Activated CD4-positive, alpha-beta memory T cell treated with anti-CD3 and anti-CD28 coated beads for 36 hours (primary cell): ENCODE data around the gene SERPINE2. TPM values are rescaled to one million over a fixed set of nuclear protein-coding genes. Genes with fewer than 3 reads are reported as not detected.

Source experiments
- CTCF ChIA-PET: fragments of 350-600 bp; sonication (Branson Sonifier 250); formaldehyde crosslinking; loops from one replicate; lab custom pipeline; 2021; ENCODE audit warnings: antibody characterized with exemption, inconsistent platforms; lab: Charles Lee
- POLR2A ChIA-PET: fragments of 350-600 bp; sonication (Branson Sonifier 250); formaldehyde crosslinking; loops from one replicate; lab custom pipeline; 2021; ENCODE audit warnings: antibody characterized with exemption; lab: Charles Lee
- DNase-seq: peaks from one replicate; pipeline ENCODE4 v3.0.0-alpha.2; 2020
- H3K27ac Mint-ChIP-seq: one replicate; pipeline ENCODE4 v1.8.0; 2021; ENCODE audit warnings: mixed read lengths
- H3K27me3 Mint-ChIP-seq: one replicate; pipeline ENCODE4 v1.8.0; 2021; ENCODE audit warnings: mixed read lengths
- H3K36me3 Mint-ChIP-seq: one replicate; pipeline ENCODE4 v1.8.0; 2021; ENCODE audit warnings: mixed read lengths
- H3K4me1 Mint-ChIP-seq: one replicate; pipeline ENCODE4 v1.8.0; 2021; ENCODE audit warnings: low read depth, mixed read lengths
- H3K4me3 Mint-ChIP-seq: one replicate; pipeline ENCODE4 v1.8.0; 2021; ENCODE audit warnings: mild to moderate bottlenecking, mixed read lengths
- H3K9me3 Mint-ChIP-seq: one replicate; pipeline ENCODE4 v1.8.0; 2021; ENCODE audit warnings: mixed read lengths
- intact Hi-C: fragments of 100-400 bp; cut with micrococcal nuclease; formaldehyde crosslinking; loops from one replicate; pipeline ENCODE4 v1.15.1; 2023
- total RNA-seq, 2 experiments: library from RNA; stranded (reverse); gene quantifications; one replicate each; pipeline ENCODE4 v1.2.3, GENCODE V29; 2021

SERPINE2 gene
- total RNA-seq, 2 experiments from 2014 or later, result 16.4 to 16.5 TPM

DNA sequence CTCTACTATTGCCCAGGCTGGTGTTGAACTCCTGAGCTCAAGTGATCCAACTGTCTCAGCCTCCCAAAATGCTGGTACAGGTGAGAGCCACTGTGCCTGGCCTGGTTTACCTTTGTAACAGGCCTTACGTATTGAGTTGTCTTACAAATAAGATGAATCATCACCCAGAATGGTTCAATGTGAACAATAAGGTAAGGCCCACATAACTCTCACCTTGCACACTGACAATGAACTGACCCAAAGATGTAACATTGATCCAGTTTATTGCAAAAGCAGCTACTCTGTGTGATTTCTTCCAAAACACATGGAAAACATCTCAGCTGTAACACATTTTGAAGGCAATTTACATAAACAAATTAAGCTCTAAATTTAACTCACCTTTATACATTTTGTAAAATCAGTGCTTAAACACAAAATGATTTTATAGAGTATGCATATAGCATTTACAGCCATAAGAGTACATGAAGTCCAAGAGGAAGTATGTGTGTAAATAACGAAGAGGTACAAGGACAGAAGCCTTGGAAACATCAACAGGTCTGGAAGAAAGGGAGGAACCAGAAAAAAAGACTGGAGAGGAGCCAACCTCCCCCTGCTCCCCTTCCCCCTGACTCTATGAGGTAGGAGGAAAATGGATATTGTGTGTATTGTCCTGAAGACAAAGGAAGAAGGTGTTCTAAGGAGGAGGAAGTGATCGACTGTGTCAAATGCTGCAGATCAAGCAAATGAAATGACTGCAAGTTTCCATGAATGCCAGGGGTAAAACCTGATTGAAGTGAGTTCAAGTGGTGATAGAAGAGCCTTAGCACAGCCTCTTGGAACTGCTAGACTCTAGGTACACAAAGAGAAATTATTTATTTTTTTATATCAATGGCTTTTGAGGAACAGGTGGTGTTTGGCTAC, 88.4 kb downstream of the SERPINE2 start:
- peak overlapping the region; percentile 63 for H3K27ac Mint-ChIP-seq
- ChIA-PET CTCF (interaction anchor here (1.0 kb wide), 1 partner anchor 19 kb away, joined by 3 read pairs; no protein-coding TSS in a partner anchor), POLR2A (no interaction called here)
- no peak overlapping the region for H3K4me3 Mint-ChIP-seq
- intact Hi-C loops, result loop anchor here (1.0 kb wide), 1 partner anchor 9 kb away; no protein-coding TSS in a partner anchor
- peaks cover 58% of the 10 kb centered on the region for H3K4me1 Mint-ChIP-seq
- H3K27me3 Mint-ChIP-seq, result no peaks in the 10 kb centered on the region
- no peaks in the 10 kb centered on the region for H3K9me3 Mint-ChIP-seq
- H3K36me3 Mint-ChIP-seq, result peaks cover 2% of the 10 kb centered on the region
- no peak for DNase-seq

DNA sequence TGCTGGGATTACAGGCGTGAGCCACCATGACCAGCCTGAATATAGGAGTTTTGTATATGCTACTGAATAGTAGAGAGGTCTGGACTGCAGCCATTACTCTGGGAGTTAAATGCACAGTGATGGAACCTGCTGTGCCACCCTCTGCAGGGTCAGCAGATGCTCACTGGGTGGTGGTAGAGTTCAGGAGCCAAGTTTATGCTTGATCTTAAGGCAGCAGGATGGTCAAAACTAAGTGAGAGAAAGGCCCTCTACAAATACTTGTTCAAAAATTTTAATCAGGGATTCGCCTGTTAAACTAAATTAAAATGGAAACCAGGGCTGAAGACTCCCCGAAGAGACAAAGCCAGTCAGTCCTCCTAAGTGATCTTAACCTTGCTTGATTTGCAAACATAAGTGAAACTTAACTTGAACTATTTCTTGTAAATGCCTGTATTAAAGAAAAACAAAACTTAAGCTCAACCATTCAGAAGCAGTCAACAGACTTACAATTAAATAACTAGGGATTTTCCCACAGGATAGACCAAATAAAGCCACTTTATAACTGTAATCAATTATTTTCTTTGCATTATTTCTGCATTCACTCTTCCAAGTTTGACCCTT, 89.7 kb downstream of the SERPINE2 start:
- no peaks in the 10 kb centered on the region for H3K27me3 Mint-ChIP-seq
- H3K9me3 Mint-ChIP-seq, result no peaks in the 10 kb centered on the region
- ChIA-PET CTCF (interaction anchor here (1.0 kb wide), 2 partner anchors 12 to 20 kb away, joined by 3 read pairs; no protein-coding TSS in a partner anchor), POLR2A (interaction anchor here (0.6 kb wide), 1 partner anchor 974 kb away, joined by 4 read pairs; no protein-coding TSS in a partner anchor)
- intact Hi-C loops, result loop anchor here (5.0 kb wide), 1 partner anchor 1087 kb away; the partner anchor contains the start of gene ACSL3
- no peak overlapping the region for H3K4me3 Mint-ChIP-seq
- H3K36me3 Mint-ChIP-seq, result peaks cover 6% of the 10 kb centered on the region
- peaks cover 49% of the 10 kb centered on the region for H3K4me1 Mint-ChIP-seq
- DNase-seq, result no peak
- peak overlapping the region; percentile 63 for H3K27ac Mint-ChIP-seq

DNA sequence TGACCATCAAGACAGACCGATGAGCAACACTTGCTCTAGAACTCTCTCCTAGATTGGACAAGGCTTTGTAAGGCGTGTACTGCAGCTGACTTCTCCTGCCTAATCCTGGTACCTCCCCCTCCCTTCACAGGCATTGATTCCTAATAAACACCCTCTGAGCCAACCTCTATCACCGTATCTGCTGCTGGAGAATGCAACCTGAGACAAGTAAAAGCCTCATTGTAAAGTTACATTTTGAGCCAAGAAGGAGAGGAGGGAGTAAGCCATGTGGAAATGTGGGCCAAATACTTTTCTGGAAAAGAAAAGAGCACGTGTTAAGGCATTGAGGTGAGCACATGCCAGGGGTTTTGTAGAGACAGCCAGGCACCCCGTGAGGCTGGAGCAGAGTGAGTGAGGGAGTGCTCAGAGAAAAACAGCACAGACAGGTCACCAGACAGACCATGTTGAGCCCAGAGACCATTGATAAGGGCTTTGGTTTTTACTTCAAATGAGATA, 91.3 kb downstream of the SERPINE2 start:
- Mint-ChIP-seq H3K4me3 (no peak overlapping the region), H3K27ac (peak overlapping the region; percentile 61), H3K4me1 (peaks cover 54% of the 10 kb centered on the region), H3K9me3 (no peaks in the 10 kb centered on the region), H3K27me3 (no peaks in the 10 kb centered on the region), H3K36me3 (peaks cover 15% of the 10 kb centered on the region)
- CTCF ChIA-PET, result interaction anchor here (2.0 kb wide), 1 partner anchor 22 kb away, joined by 7 read pairs; no protein-coding TSS in a partner anchor
- DNase-seq, result no peak
- intact Hi-C loops, result loop anchor here (5.0 kb wide), 1 partner anchor 1085 kb away; the partner anchor contains the start of gene ACSL3
- POLR2A ChIA-PET, result no interaction called here

DNA sequence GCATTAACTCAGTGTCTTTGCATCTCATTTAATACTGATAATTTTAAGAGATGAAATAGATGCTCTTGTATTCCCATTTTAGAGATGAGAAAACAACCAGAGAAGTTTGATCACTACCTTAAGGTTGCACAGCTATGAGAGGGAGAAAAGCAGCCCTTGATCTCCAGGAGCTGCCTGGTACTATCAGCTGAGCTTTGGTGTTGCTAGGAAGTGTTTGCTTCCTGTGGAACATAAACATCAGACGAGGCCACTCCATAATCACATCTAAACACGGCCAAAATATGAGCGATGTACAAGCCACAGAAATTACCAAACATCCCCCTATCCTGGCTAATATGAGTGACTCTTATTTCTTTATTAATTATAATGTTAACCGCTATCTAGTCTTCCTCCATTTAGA, 93.3 kb downstream of the SERPINE2 start:
- POLR2A ChIA-PET, result interaction anchor here (1.0 to 2.3 kb wide), 3 partner anchors 10 to 1012 kb away, joined by 3 to 17 read pairs (median 6); partner anchors contain the start of gene MRPL44
- Mint-ChIP-seq H3K27ac (peak overlapping the region; percentile 91), H3K9me3 (peaks cover 4% of the 10 kb centered on the region), H3K4me1 (peaks cover 62% of the 10 kb centered on the region), H3K27me3 (no peaks in the 10 kb centered on the region), H3K36me3 (peaks cover 24% of the 10 kb centered on the region), H3K4me3 (peak overlapping the region; percentile 91)
- no peak for DNase-seq
- CTCF ChIA-PET, result interaction anchor here (1.6 to 2.0 kb wide), 2 partner anchors 9 to 24 kb away, joined by 6 to 7 read pairs; no protein-coding TSS in a partner anchor
- intact Hi-C loops, result loop anchor here (1.0 to 5.0 kb wide), 2 partner anchors 12 to 1083 kb away; partner anchors contain the start of genes ACSL3 and MRPL44

DNA sequence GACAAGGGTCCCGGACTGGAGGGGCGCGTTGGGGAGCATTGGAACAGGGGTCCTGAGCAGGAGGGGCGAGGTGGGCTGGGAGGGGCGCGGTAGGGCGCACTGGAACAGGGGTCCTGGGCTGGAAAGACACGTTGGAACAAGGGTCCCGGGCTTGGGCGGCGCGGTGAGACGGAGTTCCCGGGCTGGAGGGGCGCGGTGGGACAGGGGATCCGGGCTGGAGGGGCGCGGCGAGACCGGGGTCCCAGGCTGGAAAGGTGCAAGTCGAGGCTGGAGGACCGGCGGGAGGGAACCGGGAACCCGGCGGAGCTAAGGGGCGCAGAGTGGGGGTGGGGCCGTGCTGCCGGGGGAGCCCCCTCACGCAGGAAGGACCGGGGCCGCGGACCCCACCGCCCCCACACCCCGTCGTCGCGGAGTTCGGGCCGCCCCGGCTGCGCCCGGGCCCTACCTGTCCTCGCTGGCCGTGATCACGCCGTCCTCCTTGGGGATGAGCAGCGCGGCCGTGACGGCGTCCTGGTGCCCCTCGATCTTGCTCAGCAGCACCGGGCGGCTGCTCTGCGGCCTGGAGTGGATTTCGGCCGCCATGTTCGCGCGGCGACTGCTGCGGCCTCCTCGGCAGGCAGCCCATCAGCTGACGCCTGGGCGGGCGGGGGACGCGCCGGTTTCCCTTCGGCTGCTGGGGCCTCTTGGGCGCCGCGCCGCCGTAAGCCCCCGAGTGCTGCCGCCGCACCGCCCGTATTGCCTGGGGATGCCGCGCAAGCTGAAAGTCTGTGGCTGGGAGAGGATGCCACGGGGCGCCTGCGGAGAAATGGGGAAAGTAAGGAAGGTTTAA, 94.2 kb downstream of the SERPINE2 start, which contains the start of gene WDFY1:
Gene WDFY1 (minus strand): TSS at position 633 of the 829 bp plus-strand sequence. CDS start 51 bp downstream, at position 582.
- ChIA-PET POLR2A (interaction anchor here (0.9 to 2.3 kb wide), 4 partner anchors 9 to 1012 kb away, joined by 3 to 17 read pairs (median 4); partner anchors contain the start of gene MRPL44), CTCF (interaction anchor here (1.6 kb wide), 1 partner anchor 10 kb away, joined by 6 read pairs; no protein-coding TSS in a partner anchor)
- H3K27me3 Mint-ChIP-seq, result no peaks in the 10 kb centered on the region
- H3K4me3 Mint-ChIP-seq, result peak within 1 kb of the TSS; percentile 91
- intact Hi-C loops, result loop anchor here (1.0 to 5.0 kb wide), 4 partner anchors 12 to 1133 kb away; partner anchors contain the start of genes ACSL3 and MRPL44
- peaks cover 54% of the 10 kb centered on the region for H3K4me1 Mint-ChIP-seq
- DNase-seq, result peak; percentile 88
- H3K36me3 Mint-ChIP-seq, result peaks cover 27% of the 10 kb centered on the region
- H3K27ac Mint-ChIP-seq, result peak within 1 kb of the TSS; percentile 91
- H3K9me3 Mint-ChIP-seq, result peaks cover 4% of the 10 kb centered on the region

DNA sequence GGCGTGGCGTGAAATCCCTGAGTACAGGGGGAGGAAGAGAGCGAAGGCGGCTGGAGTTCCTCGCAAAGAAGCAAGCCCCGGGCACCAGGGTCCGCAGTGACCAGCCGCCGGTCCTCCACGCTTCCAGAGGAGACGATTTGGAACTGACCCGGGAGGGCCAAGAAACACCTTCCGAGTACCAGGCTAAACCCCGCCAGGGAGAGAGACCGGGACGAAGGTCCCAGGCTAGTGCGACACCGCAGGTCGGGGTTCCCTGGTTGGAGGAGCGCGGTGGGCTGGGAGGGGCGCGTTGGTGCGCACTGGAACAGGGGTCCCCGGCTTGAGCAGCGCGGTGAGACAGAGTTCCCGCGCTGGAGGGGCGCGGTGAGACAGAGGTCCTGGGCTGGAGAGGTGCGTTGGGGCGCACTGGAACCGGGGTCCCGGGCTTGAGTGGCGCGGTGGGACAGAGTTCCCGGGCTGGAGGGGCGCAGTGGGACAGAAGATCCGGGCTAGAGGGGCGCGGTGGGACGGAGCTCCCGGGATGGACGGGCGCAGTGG, 94.9 kb downstream of the SERPINE2 start:
- H3K36me3 Mint-ChIP-seq, result peaks cover 34% of the 10 kb centered on the region
- H3K9me3 Mint-ChIP-seq, result peaks cover 11% of the 10 kb centered on the region
- DNase-seq, result peak; percentile 45
- H3K4me1 Mint-ChIP-seq, result peaks cover 54% of the 10 kb centered on the region
- H3K27me3 Mint-ChIP-seq, result no peaks in the 10 kb centered on the region
- POLR2A ChIA-PET, result interaction anchor here (0.9 to 2.3 kb wide), 3 partner anchors 8 to 14 kb away, joined by 3 to 17 read pairs (median 6); partner anchors contain the start of gene MRPL44
- peak overlapping the region; percentile 91 for H3K4me3 Mint-ChIP-seq
- intact Hi-C loops, result loop anchor here (5.0 kb wide), 2 partner anchors 83 to 1132 kb away; no protein-coding TSS in a partner anchor
- H3K27ac Mint-ChIP-seq, result peak overlapping the region; percentile 91
- CTCF ChIA-PET, result interaction anchor here (1.5 kb wide), 1 partner anchor 26 kb away, joined by 9 read pairs; no protein-coding TSS in a partner anchor

DNA sequence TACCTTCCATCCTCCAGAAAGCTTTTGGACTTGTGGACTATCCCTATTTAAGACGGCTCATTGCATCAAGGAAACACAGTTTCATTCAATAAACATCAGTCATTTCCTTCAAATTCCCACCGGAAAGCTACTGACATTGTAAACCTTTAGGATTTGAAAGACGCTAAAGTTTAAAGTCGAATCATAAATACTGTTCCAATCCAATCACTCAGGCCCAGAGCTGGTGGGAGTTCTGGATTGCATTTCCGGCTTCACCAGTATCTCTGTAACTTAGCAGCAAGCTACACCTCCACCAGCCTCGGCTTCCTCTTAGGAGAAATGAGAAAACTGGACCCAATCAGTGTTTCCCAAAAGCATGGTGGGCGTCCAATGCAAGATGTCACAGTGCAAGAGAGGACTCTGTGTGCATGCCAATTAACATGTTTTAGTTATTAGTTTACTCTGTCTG, 95.5 kb downstream of the SERPINE2 start:
- peak overlapping the region; percentile 91 for H3K27ac Mint-ChIP-seq
- intact Hi-C loops, result loop anchor here (2.0 to 5.0 kb wide), 3 partner anchors 84 to 1131 kb away; no protein-coding TSS in a partner anchor
- no peaks in the 10 kb centered on the region for H3K27me3 Mint-ChIP-seq
- H3K4me1 Mint-ChIP-seq, result peaks cover 57% of the 10 kb centered on the region
- peaks cover 38% of the 10 kb centered on the region for H3K36me3 Mint-ChIP-seq
- peak overlapping the region; percentile 91 for H3K4me3 Mint-ChIP-seq
- CTCF ChIA-PET, result interaction anchor here (1.5 kb wide), 1 partner anchor 27 kb away, joined by 9 read pairs; no protein-coding TSS in a partner anchor
- POLR2A ChIA-PET, result interaction anchor here (2.4 kb wide), 1 partner anchor 14 kb away, joined by 14 read pairs; the partner anchor contains the start of gene MRPL44
- no peak for DNase-seq
- peaks cover 16% of the 10 kb centered on the region for H3K9me3 Mint-ChIP-seq

DNA sequence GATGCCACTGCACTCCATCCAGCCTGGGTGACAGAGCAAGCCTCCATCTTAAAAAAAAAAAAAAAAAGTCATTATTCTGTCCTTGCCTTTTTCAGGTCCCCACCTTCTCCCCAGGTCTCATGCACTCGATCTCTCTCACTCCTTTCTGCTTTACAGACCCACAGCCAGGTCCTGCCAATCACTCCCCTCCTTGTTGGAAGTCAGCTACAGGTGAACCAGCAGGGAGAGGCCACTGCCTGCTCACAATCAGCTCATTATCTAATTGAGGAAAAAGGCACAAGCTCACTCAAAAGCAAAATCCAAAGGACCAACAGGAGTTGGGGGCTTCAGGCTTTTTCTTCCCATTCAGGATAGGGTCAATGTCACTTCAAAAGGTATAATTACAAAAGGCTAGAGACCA, 96.0 kb downstream of the SERPINE2 start:
- Mint-ChIP-seq H3K27me3 (no peaks in the 10 kb centered on the region), H3K36me3 (peaks cover 39% of the 10 kb centered on the region), H3K9me3 (peaks cover 19% of the 10 kb centered on the region), H3K4me1 (peaks cover 58% of the 10 kb centered on the region), H3K4me3 (peak overlapping the region; percentile 91), H3K27ac (peak overlapping the region; percentile 91)
- no peak for DNase-seq
- intact Hi-C loops, result loop anchor here (2.0 to 5.0 kb wide), 3 partner anchors 84 to 1131 kb away; no protein-coding TSS in a partner anchor
- POLR2A ChIA-PET, result interaction anchor here (2.4 kb wide), 1 partner anchor 14 kb away, joined by 14 read pairs; the partner anchor contains the start of gene MRPL44
- CTCF ChIA-PET, result interaction anchor here (1.5 kb wide), 1 partner anchor 27 kb away, joined by 9 read pairs; no protein-coding TSS in a partner anchor

- H3K4me1 Mint-ChIP-seq, result peaks cover 63% of the 10 kb centered on the region
- intact Hi-C loops, result loop anchor here (1.0 to 5.0 kb wide), 8 partner anchors 10 to 1129 kb away; partner anchors contain the start of gene MRPL44
Measured at GRCh38 chr2:223941579-223942277, 97.4 kb downstream of the SERPINE2 start.

More at GRCh38 chr2:223941579-223942277, 97.4 kb downstream of the SERPINE2 start:
- CTCF ChIA-PET, result interaction anchor here (0.7 to 1.4 kb wide), 4 partner anchors 15 to 261 kb away, joined by 3 to 6 read pairs (median 4); no protein-coding TSS in a partner anchor
- Mint-ChIP-seq H3K9me3 (peaks cover 21% of the 10 kb centered on the region), H3K4me3 (peak overlapping the region; percentile 43), H3K36me3 (peaks cover 41% of the 10 kb centered on the region), H3K27me3 (no peaks in the 10 kb centered on the region), H3K27ac (peak overlapping the region; percentile 93)
- peak; percentile 92 for DNase-seq
- POLR2A ChIA-PET, result interaction anchor here (0.6 to 2.4 kb wide), 12 partner anchors 12 to 1005 kb away, joined by 3 to 14 read pairs (median 5); partner anchors contain the start of gene MRPL44
